Stomach (tissue), 9 donors: ENCODE measurements around the gene SCRT2. TPM values are rescaled to one million over a fixed set of nuclear protein-coding genes. Genes with fewer than 3 reads are reported as not detected.

Experiments
- DNase-seq, 2 donors: peaks; one replicate each; pipeline versions ENCODE4 v3.0.0 to v3.0.0-alpha.2; 2013 to 2019
- H3K27ac ChIP-seq, 5 donors: fragments of 200-600 bp in 4 of 5; sonication (generic) in 4 of 5; one replicate each; pipeline ENCODE4 v1.5.1; 2013 to 2019; ENCODE audit warnings: mild to moderate bottlenecking in 1 of 5, moderate library complexity in 1 of 5
- H3K27me3 ChIP-seq, 3 donors: fragments of 200-600 bp; sonication (generic); one replicate each; pipeline ENCODE4 v1.5.1; 2017 to 2019; ENCODE audit warnings: mixed run types in 1 of 3
- H3K36me3 ChIP-seq, 4 donors: fragments of 200-600 bp; sonication (generic); 1 replicate in 3 of 4; 2 replicates in 1 of 4; pipeline ENCODE4 v1.5.1; 2016 to 2019
- H3K4me1 ChIP-seq, 4 donors: fragments of 200-600 bp; sonication (generic); one replicate each; pipeline ENCODE4 v1.5.1; 2016 to 2019
- H3K4me3 ChIP-seq, 4 donors: fragments of 200-600 bp; sonication (generic) in 3 of 4; one replicate each; pipeline ENCODE4 v1.5.1; 2016 to 2019; ENCODE audit warnings: mild to moderate bottlenecking in 1 of 4
- H3K9me3 ChIP-seq, 4 donors: fragments of 200-600 bp; sonication (generic); one replicate each; pipeline ENCODE4 v1.5.1; 2016 to 2019
- EP300 ChIP-seq: sonication (generic); formaldehyde crosslinking; IDR thresholded peaks from one replicate; pipeline ENCODE4 v1.6.1; 2017; ENCODE audit warnings: antibody characterized with exemption
- POLR2A ChIP-seq, 4 donors: fragments of 450-650 bp; IDR thresholded peaks; one replicate each; pipeline ENCODE4 v1.6.1; 2016; ENCODE audit warnings: antibody characterized with exemption in 4 of 4, control low read depth in 2 of 4, mild to moderate bottlenecking in 1 of 4, moderate library complexity in 1 of 4
- POLR2AphosphoS5 ChIP-seq, 3 donors: sonication (generic); formaldehyde crosslinking; IDR thresholded peaks; one replicate each; pipeline ENCODE4 v1.6.1; 2016; ENCODE audit warnings: antibody characterized with exemption in 3 of 3
- WGBS, 5 donors: extraction: QIAGEN DNeasy Blood & Tissue Kit in 3 of 5; methylation state at CpG; one replicate each; pipeline versions ENCODE4 v1.1.5 to v1.1.7; 2013 to 2018; 5-methylcytosine and 5-hydroxymethylcytosine counted together
- intact Hi-C: fragments of 100-400 bp; cut with DNase I; formaldehyde crosslinking; loops from one replicate; pipeline ENCODE4 v1.15.1; 2023; ENCODE audit warnings: low total_unique reads
- polyA plus RNA-seq, 3 donors: library from polyadenylated mRNA; stranded (reverse); fragments of 200-250 nt; gene quantifications; one replicate each; pipeline ENCODE4 v1.2.3, GENCODE V29; 2013
- total RNA-seq, 5 donors: library from RNA; depleted of rRNA; stranded (reverse); fragments of >200 nt; gene quantifications; one replicate each; pipeline versions ENCODE4 v1.1.0 to v1.2.3, GENCODE V29; 2014 to 2016
- TF ChIP-seq, protein P1 (sequence below), 7 experiments: fragments of 450-650 bp in 4 of 7; fragments of 200-600 bp in 3 of 7; sonication (generic) in 3 of 7; IDR thresholded peaks; one replicate each; pipeline ENCODE4 v1.5.1; 2016 to 2019; ENCODE audit warnings: antibody characterized with exemption in 7 of 7, control low read depth in 2 of 7, mild to moderate bottlenecking in 1 of 7
- donor health status: healthy with polysubstance abuse.
- donor health status: Bipolar disorder and iron deficiency.
- donor health status: healthy.

The SCRT2 gene
- total and polyA plus RNA-seq, 8 donors, result not detected

GRCh38 chr20:661474-662270 lies 13.9 kb downstream of the SCRT2 start:
- H3K27me3 ChIP-seq, result peaks cover 15 to 94% (median 61%) of the 10 kb centered on the region in 3 donors
- 16 to 24% (median 19%) methylated on average over 14 to 29 of the region's 29 CpGs for WGBS, 5 donors
- intact Hi-C loops, result no loop called here

DNA sequence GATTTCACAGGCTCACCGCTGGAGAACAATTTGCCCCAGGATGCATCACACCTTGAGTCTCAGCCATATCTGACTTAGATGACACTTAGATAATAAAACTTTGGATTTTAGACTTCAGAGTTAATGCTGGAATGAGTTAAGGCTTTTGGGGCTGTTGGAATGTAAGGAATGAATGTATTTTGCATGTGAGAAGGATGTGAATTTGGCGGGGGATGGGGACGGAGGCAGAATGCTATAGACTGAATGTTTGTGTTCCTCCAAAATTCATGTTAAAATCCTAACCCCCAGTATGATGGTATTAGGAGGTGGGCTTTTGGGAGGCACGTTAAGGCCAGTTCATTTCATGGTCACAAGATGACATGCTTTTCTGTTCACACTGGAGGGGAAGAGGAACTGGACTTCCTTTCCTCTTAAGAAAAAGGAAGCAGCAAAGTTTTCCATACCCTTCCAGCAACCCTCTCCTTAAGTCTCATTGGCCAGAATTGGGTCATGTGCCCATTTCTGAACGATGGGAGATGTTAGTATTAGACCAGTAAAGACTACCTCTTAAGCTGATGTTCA lies 16.8 kb downstream of the SCRT2 start:
- no peaks in the 10 kb centered on the region for H3K36me3 ChIP-seq
- H3K27me3 ChIP-seq, result peaks cover 12 to 66% (median 33%) of the 10 kb centered on the region in 3 donors
- 27 to 32% (median 28%) methylated on average over 5 of the region's 5 CpGs for WGBS, 5 donors
- peaks cover 9 to 24% (median 12%) of the 10 kb centered on the region in 4 donors for H3K4me1 ChIP-seq
- no peak overlapping the region for H3K27ac ChIP-seq
- H3K4me3 ChIP-seq, result no peak overlapping the region
- DNase-seq, result no peak
- H3K9me3 ChIP-seq, result no peaks in the 10 kb centered on the region
- TF ChIP-seq EP300 (no peak), POLR2AphosphoS5 (IDR thresholded peaks at IDR 0.05) (no peak), POLR2A (IDR thresholded peaks at IDR 0.05) (no peak)
- TF ChIP-seq, protein P1, sequence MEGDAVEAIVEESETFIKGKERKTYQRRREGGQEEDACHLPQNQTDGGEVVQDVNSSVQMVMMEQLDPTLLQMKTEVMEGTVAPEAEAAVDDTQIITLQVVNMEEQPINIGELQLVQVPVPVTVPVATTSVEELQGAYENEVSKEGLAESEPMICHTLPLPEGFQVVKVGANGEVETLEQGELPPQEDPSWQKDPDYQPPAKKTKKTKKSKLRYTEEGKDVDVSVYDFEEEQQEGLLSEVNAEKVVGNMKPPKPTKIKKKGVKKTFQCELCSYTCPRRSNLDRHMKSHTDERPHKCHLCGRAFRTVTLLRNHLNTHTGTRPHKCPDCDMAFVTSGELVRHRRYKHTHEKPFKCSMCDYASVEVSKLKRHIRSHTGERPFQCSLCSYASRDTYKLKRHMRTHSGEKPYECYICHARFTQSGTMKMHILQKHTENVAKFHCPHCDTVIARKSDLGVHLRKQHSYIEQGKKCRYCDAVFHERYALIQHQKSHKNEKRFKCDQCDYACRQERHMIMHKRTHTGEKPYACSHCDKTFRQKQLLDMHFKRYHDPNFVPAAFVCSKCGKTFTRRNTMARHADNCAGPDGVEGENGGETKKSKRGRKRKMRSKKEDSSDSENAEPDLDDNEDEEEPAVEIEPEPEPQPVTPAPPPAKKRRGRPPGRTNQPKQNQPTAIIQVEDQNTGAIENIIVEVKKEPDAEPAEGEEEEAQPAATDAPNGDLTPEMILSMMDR (IDR thresholded peaks at IDR 0.05), result no peak
- intact Hi-C loops, result no loop called here

More at GRCh38 chr20:661474-662270, 13.9 kb downstream of the SCRT2 start:
- H3K36me3 ChIP-seq, result no peaks in the 10 kb centered on the region
- no peak for DNase-seq
- no peaks in the 10 kb centered on the region for H3K9me3 ChIP-seq
- H3K4me1 ChIP-seq, result peaks cover 4 to 17% (median 7%) of the 10 kb centered on the region in 4 donors
- no peak overlapping the region for H3K27ac ChIP-seq
- no peak overlapping the region for H3K4me3 ChIP-seq
- TF ChIP-seq, protein P1 (IDR thresholded peaks at IDR 0.05), result no peak
- TF ChIP-seq EP300 (no peak), POLR2A (IDR thresholded peaks at IDR 0.05) (no peak), POLR2AphosphoS5 (IDR thresholded peaks at IDR 0.05) (no peak)

GRCh38 chr20:658202-658601 lies 17.4 kb downstream of the SCRT2 start:
- 18 to 41% (median 28%) methylated on average over 2 of the region's 2 CpGs for WGBS, 5 donors
- Histone ChIP-seq H3K9me3 (no peaks in the 10 kb centered on the region), H3K4me1 (peaks cover 6 to 22% (median 11%) of the 10 kb centered on the region in 4 donors), H3K4me3 (no peak overlapping the region), H3K36me3 (no peaks in the 10 kb centered on the region), H3K27ac (no peak overlapping the region), H3K27me3 (peaks cover 6 to 59% (median 27%) of the 10 kb centered on the region in 3 donors)
- intact Hi-C loops, result no loop called here
- DNase-seq, result no peak
- TF ChIP-seq, protein P1 (IDR thresholded peaks at IDR 0.05), result no peak

DNA sequence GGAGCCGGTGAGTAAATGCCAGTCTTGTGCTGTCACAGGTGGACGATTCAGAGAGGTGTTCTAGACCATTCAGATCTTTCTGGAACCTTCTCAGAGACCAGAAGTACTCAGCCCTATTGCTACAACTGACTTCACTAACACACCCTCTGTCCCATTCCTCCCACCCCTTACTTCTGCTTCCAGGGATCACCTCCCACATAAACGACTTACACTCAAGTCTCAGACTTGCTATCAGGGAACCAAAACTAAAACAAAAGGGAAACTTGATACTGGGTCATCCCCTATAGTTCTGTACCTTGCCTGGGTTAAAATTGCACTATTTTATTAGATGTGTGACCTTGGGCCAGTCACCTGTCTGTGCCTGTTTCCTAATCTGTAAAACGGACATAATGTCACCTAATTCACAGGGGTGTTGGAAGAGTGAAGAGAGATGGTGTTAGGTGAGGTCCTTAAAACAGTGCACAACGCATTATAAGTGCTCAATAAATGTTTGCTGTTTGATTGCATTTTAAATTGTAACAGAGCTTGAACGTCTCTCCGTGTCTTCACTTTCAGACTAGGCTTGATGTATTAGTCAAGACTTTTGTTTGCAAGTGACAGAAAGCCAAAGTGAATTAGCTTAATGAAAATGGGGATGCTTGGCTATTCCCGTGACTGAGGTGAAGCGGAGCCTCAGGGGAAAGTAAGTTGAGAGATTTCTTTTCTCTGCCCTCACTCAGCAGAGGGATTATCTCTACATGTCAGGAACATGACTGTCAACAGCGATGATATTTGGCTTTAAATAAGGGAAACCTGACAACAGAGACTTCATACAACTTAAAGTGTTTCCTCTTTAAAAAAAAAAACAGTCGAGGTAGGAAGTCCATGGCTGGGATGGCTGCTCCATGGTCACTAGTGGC lies 19.6 kb downstream of the SCRT2 start:
- Histone ChIP-seq H3K27ac (no peak overlapping the region), H3K27me3 (peaks cover 0 to 37% (median 5%) of the 10 kb centered on the region in 3 donors), H3K9me3 (no peaks in the 10 kb centered on the region), H3K4me3 (no peak overlapping the region), H3K36me3 (peaks cover 0 to 5% (median 2%) of the 10 kb centered on the region in 4 donors), H3K4me1 (peaks cover 16 to 29% (median 26%) of the 10 kb centered on the region in 4 donors)
- WGBS, 5 donors, result 74 to 80% (median 77%) methylated on average over 11 of the region's 11 CpGs
- no peak for DNase-seq
- TF ChIP-seq POLR2AphosphoS5 (IDR thresholded peaks at IDR 0.05) (no peak), POLR2A (IDR thresholded peaks at IDR 0.05) (no peak), EP300 (no peak)
- TF ChIP-seq, protein P1 (IDR thresholded peaks at IDR 0.05), result no peak
- intact Hi-C loops, result no loop called here
